ENCODE data around the gene ZC3H6. TPM values are rescaled to one million over a fixed set of nuclear protein-coding genes. Genes with fewer than 3 reads are reported as not detected.
A peak's percentile ranks its signal among the peaks of the same experiment; 100 is the strongest.

ZC3H6 gene
- total and polyA plus RNA-seq, 7 experiments from 2014 or later = 9.1 to 42.1 (median 18.7) TPM

DNA sequence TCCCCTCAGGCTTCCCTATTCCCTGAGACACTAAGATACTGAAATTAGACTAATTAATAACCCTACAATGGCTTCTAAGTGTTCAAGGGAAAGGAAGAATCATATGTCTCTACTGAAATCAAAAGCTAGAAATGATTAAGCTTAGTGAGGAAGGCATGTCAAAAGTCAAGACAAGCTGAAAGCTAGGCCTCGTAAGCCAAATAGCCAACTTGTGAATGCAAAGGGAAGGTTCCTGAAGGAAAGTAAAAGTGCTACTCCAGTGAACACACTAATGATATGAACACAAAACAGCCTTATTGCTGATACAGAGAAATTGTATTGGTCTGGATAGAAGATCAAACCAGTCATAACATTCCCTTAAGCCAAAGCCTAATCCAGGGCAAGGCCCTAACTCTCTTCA lies 30.5 kb upstream of the ZC3H6 start:
- intact Hi-C loops (cut with micrococcal nuclease) = loop anchor here in 1 of 2 donors (5.0 kb wide), 1 partner anchor 38 kb away; no protein-coding TSS in a partner anchor
- Histone ChIP-seq H3K27ac (ENCODE audit: low read depth, low read length) (no peak overlapping the region), H3K4me1 (ENCODE audit: control insufficient read depth in 2 of 2, insufficient read depth in 2 of 2, low read length in 2 of 2) (peaks cover 0 to 23% of the 10 kb centered on the region in 2 donors), H3K9me3 (ENCODE audit: control insufficient read depth in 2 of 3, low read length in 3 of 3) (no peaks in the 10 kb centered on the region), H3K36me3 (ENCODE audit: control insufficient read depth in 2 of 3, insufficient read depth in 3 of 3, low read length in 3 of 3) (peaks cover 0 to 31% (median 0%) of the 10 kb centered on the region in 3 experiments), H3K4me3 (ENCODE audit: low read length) (no peak overlapping the region), H3K27me3 (ENCODE audit: control insufficient read depth in 2 of 2, insufficient read depth in 2 of 2, low read length in 2 of 2) (no peaks in the 10 kb centered on the region)
- POLR2A ChIA-PET = interaction anchor here (1.3 kb wide), 1 partner anchor 9 kb away, joined by 10 read pairs; the partner anchor contains the start of gene ZC3H8
- DNase-seq = no peak
- no peak for ATAC-seq
- Mint-ChIP-seq H3K27ac (peak overlapping the region in 1 of 9 donors; percentile 45), H3K27me3 (no peaks in the 10 kb centered on the region), H3K36me3 (peaks cover 5 to 39% (median 32%) of the 10 kb centered on the region in 5 donors), H3K4me1 (peaks cover 12 to 58% (median 52%) of the 10 kb centered on the region in 7 donors), H3K9me3 (no peaks in the 10 kb centered on the region), H3K4me3 (no peak overlapping the region)
- CTCF ChIA-PET = no interaction called here

DNA sequence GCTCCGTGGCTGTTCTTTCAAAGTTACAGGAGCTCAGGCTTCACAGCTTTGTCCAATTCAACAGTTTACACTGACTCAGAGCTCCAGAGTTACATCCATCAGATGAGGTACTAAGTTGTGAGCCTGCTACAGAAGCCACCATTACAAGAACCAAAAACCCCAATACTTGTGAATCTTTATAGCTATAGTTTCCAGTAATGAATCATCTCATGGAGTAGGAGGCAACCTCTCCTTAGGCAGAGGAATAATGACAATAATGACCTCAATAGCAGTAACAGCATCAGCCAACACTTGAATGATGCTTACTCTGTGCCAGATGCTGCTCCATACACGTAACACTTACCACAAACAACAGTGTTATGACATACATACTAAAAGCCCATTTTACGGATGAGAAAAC lies 24.1 kb upstream of the ZC3H6 start:
- no peak for DNase-seq
- H3K4me1 ChIP-seq (ENCODE audit: control insufficient read depth in 2 of 2, insufficient read depth in 2 of 2, low read length in 2 of 2) = peaks cover 13 to 17% of the 10 kb centered on the region in 2 donors
- H3K9me3 ChIP-seq (ENCODE audit: control insufficient read depth in 2 of 3, low read length in 3 of 3) = no peaks in the 10 kb centered on the region
- H3K36me3 ChIP-seq (ENCODE audit: control insufficient read depth in 2 of 3, insufficient read depth in 3 of 3, low read length in 3 of 3) = peaks cover 0 to 30% (median 0%) of the 10 kb centered on the region in 3 experiments
- Mint-ChIP-seq H3K9me3 (no peaks in the 10 kb centered on the region), H3K36me3 (peaks cover 2 to 15% (median 11%) of the 10 kb centered on the region in 5 donors), H3K4me1 (peaks cover 3 to 20% (median 14%) of the 10 kb centered on the region in 7 donors), H3K27ac (no peak overlapping the region), H3K27me3 (no peaks in the 10 kb centered on the region), H3K4me3 (no peak overlapping the region)
- ChIA-PET CTCF (interaction anchor here (1.4 kb wide), 1 partner anchor 9 kb away, joined by 8 read pairs; no protein-coding TSS in a partner anchor), POLR2A (interaction anchor here (0.7 to 5.7 kb wide), 4 partner anchors 9 to 69 kb away, joined by 4 to 69 read pairs (median 7); no protein-coding TSS in a partner anchor)
- intact Hi-C loops (cut with micrococcal nuclease) = loop anchor here in 1 of 2 donors (10.0 kb wide), 2 partner anchors 366 to 514 kb away; partner anchors contain the start of genes ANAPC1 and CKAP2L
- H3K27me3 ChIP-seq (ENCODE audit: control insufficient read depth in 2 of 2, insufficient read depth in 2 of 2, low read length in 2 of 2) = no peaks in the 10 kb centered on the region
- no peak for ATAC-seq
- H3K27ac ChIP-seq (ENCODE audit: low read depth, low read length) = no peak overlapping the region
- no peak overlapping the region for H3K4me3 ChIP-seq (ENCODE audit: low read length)

DNA sequence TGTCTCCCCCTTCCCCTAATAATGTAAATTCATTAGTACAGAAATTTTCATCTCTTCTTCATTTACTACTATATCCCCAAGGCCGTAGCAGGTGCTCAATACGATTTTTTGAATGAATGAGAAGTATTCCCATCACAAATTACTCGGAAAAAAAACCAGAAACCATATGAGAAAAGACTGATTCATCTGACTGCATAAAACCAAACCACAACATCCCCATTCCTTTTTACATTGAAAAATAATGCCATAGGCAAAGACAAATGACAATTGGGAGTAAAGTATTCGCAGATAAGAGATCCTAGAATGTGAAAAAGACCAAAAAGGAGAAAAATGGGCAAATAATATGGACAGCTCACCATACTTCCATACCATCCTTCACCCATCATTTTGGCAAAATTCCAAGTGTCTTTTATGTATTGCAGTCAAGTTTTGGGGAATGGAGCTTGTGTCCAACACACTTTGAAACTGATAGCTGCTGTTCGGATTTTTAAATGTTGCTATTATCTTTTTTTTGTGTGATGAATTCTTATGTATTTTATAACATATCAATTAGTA lies 22.1 kb upstream of the ZC3H6 start:
- ChIA-PET POLR2A (interaction anchor here (1.0 to 5.7 kb wide), 6 partner anchors 9 to 132 kb away, joined by 3 to 69 read pairs (median 10); no protein-coding TSS in a partner anchor), CTCF (interaction anchor here (0.9 kb wide), 1 partner anchor 9 kb away, joined by 3 read pairs; no protein-coding TSS in a partner anchor)
- no peaks in the 10 kb centered on the region for H3K27me3 Mint-ChIP-seq
- H3K4me1 Mint-ChIP-seq = peaks cover 0 to 24% (median 12%) of the 10 kb centered on the region in 7 donors
- H3K27ac ChIP-seq (ENCODE audit: low read depth, low read length) = no peak overlapping the region
- DNase-seq (no peak), ATAC-seq (no peak)
- peak overlapping the region in 8 of 9 donors; percentile 30 to 83 (median 70) for H3K27ac Mint-ChIP-seq
- no peaks in the 10 kb centered on the region for H3K27me3 ChIP-seq (ENCODE audit: control insufficient read depth in 2 of 2, insufficient read depth in 2 of 2, low read length in 2 of 2)
- intact Hi-C loops (cut with micrococcal nuclease) = loop anchor here in 1 of 2 donors (10.0 kb wide), 2 partner anchors 369 to 511 kb away; partner anchors contain the start of genes ANAPC1 and CKAP2L
- peaks cover 0 to 5% (median 3%) of the 10 kb centered on the region in 5 donors for H3K36me3 Mint-ChIP-seq
- H3K4me3 Mint-ChIP-seq = peak overlapping the region in 9 of 10 donors; percentile 65 to 92 (median 88)
- H3K9me3 Mint-ChIP-seq = no peaks in the 10 kb centered on the region
- H3K36me3 ChIP-seq (ENCODE audit: control insufficient read depth in 2 of 3, insufficient read depth in 3 of 3, low read length in 3 of 3) = peaks cover 0 to 16% (median 0%) of the 10 kb centered on the region in 3 experiments
- no peak overlapping the region for H3K4me3 ChIP-seq (ENCODE audit: low read length)
- no peaks in the 10 kb centered on the region for H3K9me3 ChIP-seq (ENCODE audit: control insufficient read depth in 2 of 3, low read length in 3 of 3)
- peaks cover 13 to 17% of the 10 kb centered on the region in 2 donors for H3K4me1 ChIP-seq (ENCODE audit: control insufficient read depth in 2 of 2, insufficient read depth in 2 of 2, low read length in 2 of 2)

DNA sequence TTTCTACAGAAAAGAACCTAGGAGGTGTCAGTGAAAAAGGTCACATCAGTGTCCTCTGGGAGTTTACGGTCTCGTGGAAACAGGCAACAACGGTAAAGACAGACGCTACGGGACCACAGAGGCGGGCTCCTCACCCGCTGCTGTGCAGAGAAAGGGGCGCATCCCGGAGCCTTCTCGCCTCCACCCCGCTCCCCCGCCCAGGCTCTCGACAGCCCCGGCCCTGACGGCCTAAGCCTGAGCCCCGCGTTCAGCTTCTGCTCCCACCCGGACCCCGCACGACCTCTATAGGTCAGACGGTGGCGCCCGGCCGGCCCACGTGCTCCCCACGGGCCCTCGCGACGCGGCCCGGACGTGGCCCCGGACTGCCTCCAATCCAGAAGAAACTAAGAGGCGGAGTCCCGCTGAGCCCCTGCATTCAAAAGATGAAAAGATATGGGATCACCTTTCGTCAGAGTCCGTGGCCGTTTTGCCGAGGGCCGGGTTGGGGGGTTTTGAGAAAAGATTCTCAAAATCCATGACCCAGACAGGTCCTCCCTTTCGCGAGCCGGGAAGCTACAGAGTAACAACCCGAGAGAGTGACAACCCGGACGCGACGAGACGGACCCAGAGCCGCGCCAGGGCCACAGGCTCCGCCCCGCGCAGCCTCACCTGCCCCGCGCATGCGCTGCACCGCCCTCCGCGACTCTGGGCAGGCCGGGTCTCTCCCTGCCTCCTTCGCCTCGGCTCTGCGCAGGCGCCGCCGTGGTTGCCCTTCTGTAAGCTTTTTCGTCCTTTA lies 20.7 kb upstream of the ZC3H6 start, which contains the start of gene ZC3H8:
Gene ZC3H8, minus strand, starts transcription at position 577 of the 775 bp plus-strand sequence. Its CDS starts 61 bp downstream, at position 516.
- DNase-seq (peak; percentile 92 to 98 (median 97)), ATAC-seq (peak; percentile 95)
- Mint-ChIP-seq H3K27ac (peak within 1 kb of the TSS; percentile 80 to 97 (median 94)), H3K27me3 (peaks cover 0 to 3% (median 0%) of the 10 kb centered on the region in 5 donors), H3K36me3 (peaks cover 0 to 3% (median 0%) of the 10 kb centered on the region in 5 donors), H3K4me1 (peaks cover 5 to 32% (median 15%) of the 10 kb centered on the region in 7 donors), H3K4me3 (peak within 1 kb of the TSS in 9 of 10 donors; percentile 84 to 92 (median 90)), H3K9me3 (no peaks in the 10 kb centered on the region)
- H3K27me3 ChIP-seq (ENCODE audit: control insufficient read depth in 2 of 2, insufficient read depth in 2 of 2, low read length in 2 of 2) = no peaks in the 10 kb centered on the region
- ChIA-PET CTCF (interaction anchor here (0.6 to 1.7 kb wide), 4 partner anchors 73 to 133 kb away, joined by 3 to 7 read pairs (median 4); no protein-coding TSS in a partner anchor), POLR2A (interaction anchor here (0.8 to 5.7 kb wide), 16 partner anchors 9 to 200 kb away, joined by 3 to 69 read pairs (median 8); partner anchors contain the start of gene TMEM87B)
- peak within 1 kb of the TSS; percentile 90 for H3K27ac ChIP-seq (ENCODE audit: low read depth, low read length)
- H3K4me3 ChIP-seq (ENCODE audit: low read length) = peak within 1 kb of the TSS; percentile 74
- no peaks in the 10 kb centered on the region for H3K9me3 ChIP-seq (ENCODE audit: control insufficient read depth in 2 of 3, low read length in 3 of 3)
- intact Hi-C loops (cut with micrococcal nuclease) = loop anchor here (1.0 to 10.0 kb wide), 13 partner anchors 12 to 510 kb away; partner anchors contain the start of genes ANAPC1 (in 2 of the 2), TMEM87B (in 2 of the 2), ZC3H6 (in 2 of the 2) and CHCHD5 (in 1 of the 2)
- peaks cover 13 to 19% of the 10 kb centered on the region in 2 donors for H3K4me1 ChIP-seq (ENCODE audit: control insufficient read depth in 2 of 2, insufficient read depth in 2 of 2, low read length in 2 of 2)
- H3K36me3 ChIP-seq (ENCODE audit: control insufficient read depth in 2 of 3, insufficient read depth in 3 of 3, low read length in 3 of 3) = peaks cover 0 to 4% (median 0%) of the 10 kb centered on the region in 3 experiments

DNA sequence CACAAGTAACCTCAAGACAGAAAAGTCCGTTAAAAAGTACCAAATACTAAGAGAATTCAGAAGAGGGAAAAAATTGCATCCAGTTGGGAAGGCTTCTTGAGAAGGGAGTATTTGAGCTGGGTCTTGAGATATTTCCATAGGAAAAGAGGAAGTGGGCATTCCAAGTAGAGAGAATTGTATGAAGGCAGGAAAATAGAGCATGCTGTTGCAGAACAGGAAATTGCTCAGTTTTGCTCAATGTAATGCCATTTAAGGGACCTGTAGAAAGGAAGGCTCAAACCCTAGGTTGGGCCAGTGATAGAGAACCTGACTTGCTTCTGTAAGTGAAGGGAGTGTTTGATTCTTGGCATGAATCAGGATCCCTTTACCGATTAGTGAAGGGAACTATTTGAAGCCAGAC lies 19.5 kb upstream of the ZC3H6 start:
- Histone ChIP-seq H3K27me3 (ENCODE audit: control insufficient read depth in 2 of 2, insufficient read depth in 2 of 2, low read length in 2 of 2) (no peaks in the 10 kb centered on the region), H3K4me3 (ENCODE audit: low read length) (no peak overlapping the region), H3K4me1 (ENCODE audit: control insufficient read depth in 2 of 2, insufficient read depth in 2 of 2, low read length in 2 of 2) (peaks cover 13 to 23% of the 10 kb centered on the region in 2 donors), H3K27ac (ENCODE audit: low read depth, low read length) (no peak overlapping the region), H3K36me3 (ENCODE audit: control insufficient read depth in 2 of 3, insufficient read depth in 3 of 3, low read length in 3 of 3) (peaks cover 0 to 4% (median 0%) of the 10 kb centered on the region in 3 experiments), H3K9me3 (ENCODE audit: control insufficient read depth in 2 of 3, low read length in 3 of 3) (no peaks in the 10 kb centered on the region)
- intact Hi-C loops (cut with micrococcal nuclease) = loop anchor here (1.0 to 10.0 kb wide), 12 partner anchors 14 to 509 kb away; partner anchors contain the start of genes ANAPC1 (in 2 of the 2), TMEM87B (in 2 of the 2), CHCHD5 (in 1 of the 2) and CKAP2L (in 1 of the 2)
- peak overlapping the region in 5 of 10 donors; percentile 17 to 88 (median 45) for H3K4me3 Mint-ChIP-seq
- H3K27ac Mint-ChIP-seq = peak overlapping the region in 3 of 9 donors; percentile 0 to 89 (median 12)
- H3K4me1 Mint-ChIP-seq = peaks cover 6 to 36% (median 16%) of the 10 kb centered on the region in 7 donors
- DNase-seq (no peak), ATAC-seq (no peak)
- POLR2A ChIA-PET = interaction anchor here (0.9 to 5.7 kb wide), 12 partner anchors 8 to 201 kb away, joined by 3 to 69 read pairs (median 8); partner anchors contain the start of gene TMEM87B
- H3K36me3 Mint-ChIP-seq = peaks cover 0 to 3% (median 0%) of the 10 kb centered on the region in 5 donors
- CTCF ChIA-PET = interaction anchor here (1.1 kb wide), 1 partner anchor 82 kb away, joined by 4 read pairs; no protein-coding TSS in a partner anchor
- no peaks in the 10 kb centered on the region for H3K9me3 Mint-ChIP-seq
- H3K27me3 Mint-ChIP-seq = peaks cover 0 to 4% (median 0%) of the 10 kb centered on the region in 5 donors

Measured in naive thymus-derived CD4-positive, alpha-beta T cell (primary cell).